ENCODE data around the gene MFSD12.

Gene MFSD12

GRCh38 chr19:3550947-3551791 is 6.2 kb downstream of the MFSD12 start:
- no peaks in the 10 kb centered on the region for H3K9me3 ChIP-seq (replicated peaks in 1 of 2; ENCODE audit: control insufficient read depth in 2 of 2, insufficient read depth in 1 of 2, low read depth in 1 of 2, low read length in 2 of 2)
- H3K27ac ChIP-seq (replicated peaks; ENCODE audit: low read length) = no peak overlapping the region
- H3K4me3 ChIP-seq (ENCODE audit: low read length in 2 of 2) = no peak overlapping the region
- peaks cover 0 to 3% of the 10 kb centered on the region in 2 donors for H3K4me1 ChIP-seq (ENCODE audit: control insufficient read depth in 2 of 2, insufficient read depth in 1 of 2, low read depth in 1 of 2, low read length in 2 of 2)
- no peak for DNase-seq (ENCODE audit: low spot score)
- no peak overlapping the region for H2BK15ac ChIP-seq (ENCODE audit: low read length)
- H2BK120ac ChIP-seq (ENCODE audit: low read depth, low read length) = no peak overlapping the region
- no peak overlapping the region for H2BK5ac ChIP-seq (ENCODE audit: low read length)
- H2BK12ac ChIP-seq (ENCODE audit: low read length) = no peak overlapping the region
- no peak overlapping the region for H3K14ac ChIP-seq (ENCODE audit: low read length)
- no CpG with 5 or more reads among the region's 34 CpGs for WGBS, 2 donors (ENCODE audit: extremely low coverage in 2 of 2, insufficient read length in 2 of 2, insufficient replicate concordance in 1 of 2)
- H3K27me3 ChIP-seq (ENCODE audit: control insufficient read depth in 3 of 3, insufficient read depth in 3 of 3, low read depth in 1 of 3, low read length in 3 of 3) = no peaks in the 10 kb centered on the region
- H3K36me3 ChIP-seq (replicated peaks in 1 of 2; ENCODE audit: control insufficient read depth in 2 of 2, insufficient read depth in 2 of 2, low read length in 2 of 2) = peaks cover 8 to 19% of the 10 kb centered on the region in 2 donors
- no peak overlapping the region for H3K4ac ChIP-seq (ENCODE audit: low read length)
- H2AK5ac ChIP-seq (ENCODE audit: low read depth, low read length) = no peak overlapping the region
- H3K79me1 ChIP-seq (ENCODE audit: low read depth, low read length) = peaks cover 14% of the 10 kb centered on the region
- H3K4me2 ChIP-seq (ENCODE audit: insufficient read depth, low read length, poor library complexity, severe bottlenecking) = no peak overlapping the region
- H3K23ac ChIP-seq (ENCODE audit: low read depth, low read length, poor library complexity) = no peak overlapping the region
- no peak overlapping the region for H2AFZ ChIP-seq (ENCODE audit: low read length)
- no peak overlapping the region for H4K91ac ChIP-seq (ENCODE audit: low read depth, low read length, poor library complexity)
- H4K8ac ChIP-seq (ENCODE audit: low read depth, low read length) = no peak overlapping the region
- H3K9ac ChIP-seq (ENCODE audit: low read depth, low read length, poor library complexity) = peak overlapping the region; percentile 60
- no peak overlapping the region for H3K18ac ChIP-seq (ENCODE audit: low read length)

- no peak overlapping the region for H2AFZ ChIP-seq (ENCODE audit: low read length)
- H3K23ac ChIP-seq (ENCODE audit: low read depth, low read length, poor library complexity) = no peak overlapping the region
- no peak overlapping the region for H3K4me2 ChIP-seq (ENCODE audit: insufficient read depth, low read length, poor library complexity, severe bottlenecking)
- H3K4me3 ChIP-seq (ENCODE audit: low read length in 2 of 2) = no peak overlapping the region
- no peaks in the 10 kb centered on the region for H3K27me3 ChIP-seq (ENCODE audit: control insufficient read depth in 3 of 3, insufficient read depth in 3 of 3, low read depth in 1 of 3, low read length in 3 of 3)
- peaks cover 16 to 27% of the 10 kb centered on the region in 2 donors for H3K36me3 ChIP-seq (replicated peaks in 1 of 2; ENCODE audit: control insufficient read depth in 2 of 2, insufficient read depth in 2 of 2, low read length in 2 of 2)
- H2BK120ac ChIP-seq (ENCODE audit: low read depth, low read length) = no peak overlapping the region
- peaks cover 2 to 3% of the 10 kb centered on the region in 2 donors for H3K4me1 ChIP-seq (ENCODE audit: control insufficient read depth in 2 of 2, insufficient read depth in 1 of 2, low read depth in 1 of 2, low read length in 2 of 2)
- no peak overlapping the region for H3K18ac ChIP-seq (ENCODE audit: low read length)
- peaks cover 14% of the 10 kb centered on the region for H3K79me1 ChIP-seq (ENCODE audit: low read depth, low read length)
- no peak overlapping the region for H3K14ac ChIP-seq (ENCODE audit: low read length)
- no CpG with 5 or more reads among the region's 10 CpGs for WGBS, 2 donors (ENCODE audit: extremely low coverage in 2 of 2, insufficient read length in 2 of 2, insufficient replicate concordance in 1 of 2)
- H2AK5ac ChIP-seq (ENCODE audit: low read depth, low read length) = no peak overlapping the region
- H4K91ac ChIP-seq (ENCODE audit: low read depth, low read length, poor library complexity) = no peak overlapping the region
- no peak overlapping the region for H2BK15ac ChIP-seq (ENCODE audit: low read length)
- no peaks in the 10 kb centered on the region for H3K9me3 ChIP-seq (replicated peaks in 1 of 2; ENCODE audit: control insufficient read depth in 2 of 2, insufficient read depth in 1 of 2, low read depth in 1 of 2, low read length in 2 of 2)
- H4K8ac ChIP-seq (ENCODE audit: low read depth, low read length) = no peak overlapping the region
- H3K27ac ChIP-seq (replicated peaks; ENCODE audit: low read length) = no peak overlapping the region
- no peak overlapping the region for H3K4ac ChIP-seq (ENCODE audit: low read length)
- no peak overlapping the region for H3K9ac ChIP-seq (ENCODE audit: low read depth, low read length, poor library complexity)
- H2BK12ac ChIP-seq (ENCODE audit: low read length) = no peak overlapping the region
- H2BK5ac ChIP-seq (ENCODE audit: low read length) = no peak overlapping the region
- no peak for DNase-seq (ENCODE audit: low spot score)
Measured at GRCh38 chr19:3549816-3550215, 7.6 kb downstream of the MFSD12 start.

- no peaks in the 10 kb centered on the region for H3K27me3 ChIP-seq (ENCODE audit: control insufficient read depth in 3 of 3, insufficient read depth in 3 of 3, low read depth in 1 of 3, low read length in 3 of 3)
- H3K36me3 ChIP-seq (replicated peaks in 1 of 2; ENCODE audit: control insufficient read depth in 2 of 2, insufficient read depth in 2 of 2, low read length in 2 of 2) = peaks cover 18 to 27% of the 10 kb centered on the region in 2 donors
- peaks cover 0 to 3% of the 10 kb centered on the region in 2 donors for H3K4me1 ChIP-seq (ENCODE audit: control insufficient read depth in 2 of 2, insufficient read depth in 1 of 2, low read depth in 1 of 2, low read length in 2 of 2)
- no peak overlapping the region for H3K27ac ChIP-seq (replicated peaks; ENCODE audit: low read length)
- H3K9me3 ChIP-seq (replicated peaks in 1 of 2; ENCODE audit: control insufficient read depth in 2 of 2, insufficient read depth in 1 of 2, low read depth in 1 of 2, low read length in 2 of 2) = no peaks in the 10 kb centered on the region
- no CpG with 5 or more reads among the region's 14 CpGs for WGBS, 2 donors (ENCODE audit: extremely low coverage in 2 of 2, insufficient read length in 2 of 2, insufficient replicate concordance in 1 of 2)
- H2AFZ ChIP-seq (ENCODE audit: low read length) = no peak overlapping the region
- no peak overlapping the region for H3K18ac ChIP-seq (ENCODE audit: low read length)
- H3K9ac ChIP-seq (ENCODE audit: low read depth, low read length, poor library complexity) = no peak overlapping the region
- peaks cover 16% of the 10 kb centered on the region for H3K79me1 ChIP-seq (ENCODE audit: low read depth, low read length)
- no peak overlapping the region for H4K91ac ChIP-seq (ENCODE audit: low read depth, low read length, poor library complexity)
- H2BK15ac ChIP-seq (ENCODE audit: low read length) = no peak overlapping the region
- DNase-seq (ENCODE audit: low spot score) = no peak
- H3K23ac ChIP-seq (ENCODE audit: low read depth, low read length, poor library complexity) = no peak overlapping the region
- no peak overlapping the region for H3K4ac ChIP-seq (ENCODE audit: low read length)
- H3K4me3 ChIP-seq (ENCODE audit: low read length in 2 of 2) = no peak overlapping the region
- H2BK12ac ChIP-seq (ENCODE audit: low read length) = no peak overlapping the region
- H3K4me2 ChIP-seq (ENCODE audit: insufficient read depth, low read length, poor library complexity, severe bottlenecking) = no peak overlapping the region
- no peak overlapping the region for H2BK120ac ChIP-seq (ENCODE audit: low read depth, low read length)
- H2BK5ac ChIP-seq (ENCODE audit: low read length) = no peak overlapping the region
- no peak overlapping the region for H2AK5ac ChIP-seq (ENCODE audit: low read depth, low read length)
- H4K8ac ChIP-seq (ENCODE audit: low read depth, low read length) = no peak overlapping the region
- no peak overlapping the region for H3K14ac ChIP-seq (ENCODE audit: low read length)
Measured at GRCh38 chr19:3548606-3549005, 8.8 kb downstream of the MFSD12 start.

- H3K4me3 ChIP-seq (ENCODE audit: low read length in 2 of 2) = peak overlapping the region in 1 of 2 donors; percentile 56
- no peak overlapping the region for H2AFZ ChIP-seq (ENCODE audit: low read length)
- H4K8ac ChIP-seq (ENCODE audit: low read depth, low read length) = no peak overlapping the region
- peak overlapping the region; percentile 55 for H3K23ac ChIP-seq (ENCODE audit: low read depth, low read length, poor library complexity)
- H3K27me3 ChIP-seq (ENCODE audit: control insufficient read depth in 3 of 3, insufficient read depth in 3 of 3, low read depth in 1 of 3, low read length in 3 of 3) = no peaks in the 10 kb centered on the region
- H3K14ac ChIP-seq (ENCODE audit: low read length) = no peak overlapping the region
- H2BK120ac ChIP-seq (ENCODE audit: low read depth, low read length) = no peak overlapping the region
- H3K9me3 ChIP-seq (replicated peaks in 1 of 2; ENCODE audit: control insufficient read depth in 2 of 2, insufficient read depth in 1 of 2, low read depth in 1 of 2, low read length in 2 of 2) = no peaks in the 10 kb centered on the region
- no peak overlapping the region for H3K18ac ChIP-seq (ENCODE audit: low read length)
- peaks cover 18 to 27% of the 10 kb centered on the region in 2 donors for H3K36me3 ChIP-seq (replicated peaks in 1 of 2; ENCODE audit: control insufficient read depth in 2 of 2, insufficient read depth in 2 of 2, low read length in 2 of 2)
- H2AK5ac ChIP-seq (ENCODE audit: low read depth, low read length) = no peak overlapping the region
- H3K9ac ChIP-seq (ENCODE audit: low read depth, low read length, poor library complexity) = peak overlapping the region; percentile 70
- H3K27ac ChIP-seq (replicated peaks; ENCODE audit: low read length) = no peak overlapping the region
- H4K91ac ChIP-seq (ENCODE audit: low read depth, low read length, poor library complexity) = no peak overlapping the region
- no peak overlapping the region for H2BK5ac ChIP-seq (ENCODE audit: low read length)
- WGBS, 2 donors (ENCODE audit: extremely low coverage in 2 of 2, insufficient read length in 2 of 2, insufficient replicate concordance in 1 of 2) = no CpG with 5 or more reads among the region's 36 CpGs
- H3K4me1 ChIP-seq (ENCODE audit: control insufficient read depth in 2 of 2, insufficient read depth in 1 of 2, low read depth in 1 of 2, low read length in 2 of 2) = peaks cover 0 to 3% of the 10 kb centered on the region in 2 donors
- no peak overlapping the region for H2BK15ac ChIP-seq (ENCODE audit: low read length)
- no peak overlapping the region for H3K4me2 ChIP-seq (ENCODE audit: insufficient read depth, low read length, poor library complexity, severe bottlenecking)
- peak overlapping the region; percentile 73 for H2BK12ac ChIP-seq (ENCODE audit: low read length)
- no peak for DNase-seq (ENCODE audit: low spot score)
- H3K4ac ChIP-seq (ENCODE audit: low read length) = no peak overlapping the region
- peaks cover 16% of the 10 kb centered on the region for H3K79me1 ChIP-seq (ENCODE audit: low read depth, low read length)
Measured at GRCh38 chr19:3547767-3548282, 9.6 kb downstream of the MFSD12 start.

Data from neuronal stem cell (in vitro differentiated cells).